Activated CD4-positive, alpha-beta T cell treated with anti-CD3 and anti-CD28 coated beads for 4 hours (primary cell): ENCODE data around the gene FOXF2.
"Not testable (repeated sequence)": the region's sequence is repeated elsewhere in the genome, so short reads cannot be mapped to it uniquely, and the experiment has no call there.

Experiments
- DNase-seq, 2 donors: peaks; one replicate each; pipeline ENCODE4 v3.0.0-alpha.2; 2020

FOXF2 gene

DNA sequence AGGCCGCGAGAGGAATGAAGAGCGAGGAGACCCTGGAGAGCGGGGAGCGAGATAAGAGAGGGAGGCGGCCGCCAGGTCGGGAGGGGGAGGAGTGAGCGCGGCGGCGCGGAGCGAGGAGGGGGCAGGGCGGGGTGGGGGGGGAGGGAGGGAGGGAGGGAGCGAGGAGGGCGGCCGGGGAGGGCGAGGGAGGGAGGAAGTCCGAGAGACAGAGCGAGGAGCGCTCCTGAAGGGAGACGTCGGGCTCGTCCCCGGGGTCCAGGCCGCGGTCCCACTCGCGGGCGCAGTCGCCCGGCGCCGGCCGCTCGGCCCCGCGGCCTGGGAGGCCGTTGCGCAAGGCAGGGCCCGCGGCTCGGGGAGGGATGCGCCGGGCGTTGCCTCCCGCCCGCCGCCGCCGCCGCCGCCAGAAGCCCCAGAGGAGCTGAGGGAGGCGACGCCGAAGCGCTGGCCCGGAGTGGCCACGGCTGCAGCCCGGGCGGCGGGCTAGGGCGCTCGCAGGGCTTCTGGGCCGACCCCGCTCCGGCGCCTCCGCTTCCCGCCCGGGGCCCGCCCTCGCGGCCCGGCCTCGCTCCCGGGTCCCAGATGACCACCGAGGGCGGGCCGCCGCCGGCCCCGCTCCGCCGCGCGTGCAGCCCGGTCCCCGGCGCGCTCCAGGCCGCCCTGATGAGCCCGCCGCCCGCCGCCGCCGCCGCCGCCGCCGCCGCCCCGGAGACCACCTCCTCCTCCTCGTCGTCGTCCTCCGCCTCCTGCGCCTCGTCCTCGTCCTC is at the start of gene FOXF2:
FOXF2 (plus strand) TSS at position 208 of the 764 bp plus-strand sequence; CDS start at position 580, 372 bp downstream.
- DNase-seq: no peak

DNA sequence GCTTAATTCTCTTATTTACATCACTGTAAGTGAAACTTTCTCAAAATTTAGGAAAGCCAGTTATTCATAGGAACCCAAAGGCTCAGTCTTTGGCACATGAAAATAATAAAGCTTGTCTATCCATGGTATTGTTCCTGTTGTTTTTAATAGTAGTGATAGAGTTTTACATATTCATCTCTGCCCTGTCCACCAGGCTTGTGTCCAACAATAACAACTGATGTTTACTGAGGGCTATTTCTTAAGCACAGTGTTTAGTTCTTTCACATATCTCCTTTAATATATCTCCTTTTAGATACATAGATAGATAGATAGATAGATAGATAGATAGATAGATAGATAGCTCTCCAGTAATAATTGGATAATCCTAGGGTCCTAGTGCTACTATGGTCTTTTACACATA is 43.3 kb upstream of the FOXF2 start:
- DNase-seq: no peak

GRCh38 chr6:1346558-1347091 is 42.8 kb upstream of the FOXF2 start:
- DNase-seq: no peak

DNA sequence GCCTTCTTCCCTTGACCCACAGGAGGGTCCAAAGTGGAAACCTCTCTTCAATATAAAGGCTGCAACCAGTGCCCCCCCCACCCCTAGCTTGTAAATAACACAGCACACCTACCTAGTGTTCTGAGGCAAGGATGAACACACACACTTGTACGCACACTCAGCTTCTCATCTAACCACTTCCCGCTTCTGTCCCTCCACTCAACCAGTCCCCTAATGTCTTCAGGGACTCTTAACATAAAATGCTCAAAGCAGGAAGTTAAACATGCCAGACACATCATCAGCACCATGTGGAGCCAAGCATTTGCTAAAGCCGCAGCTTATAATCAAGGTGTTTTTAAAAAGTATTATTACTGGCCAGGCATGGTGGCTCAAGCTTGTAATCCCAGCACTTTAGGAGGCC is 42.2 kb upstream of the FOXF2 start:
- DNase-seq: no peak

DNA sequence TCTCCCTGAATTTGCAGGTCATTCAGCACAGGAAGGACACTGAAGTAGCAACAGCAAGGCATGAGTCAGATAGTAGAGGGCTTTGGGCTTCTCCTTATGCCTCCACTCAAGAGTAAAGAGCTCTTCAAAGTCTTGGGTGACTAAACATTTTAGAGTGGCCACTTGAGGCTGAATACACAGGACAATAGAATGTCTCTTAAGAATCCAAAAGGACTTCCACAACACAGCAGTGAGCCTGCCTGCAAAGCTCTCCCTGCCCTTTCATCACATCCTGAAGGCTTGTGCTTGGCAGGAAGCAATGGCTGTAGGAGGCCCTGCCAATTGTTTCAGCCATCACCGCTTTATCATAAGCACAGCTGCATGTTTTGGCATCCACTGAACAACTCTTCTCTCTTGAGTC is 40.7 kb upstream of the FOXF2 start:
- DNase-seq: no peak

DNA sequence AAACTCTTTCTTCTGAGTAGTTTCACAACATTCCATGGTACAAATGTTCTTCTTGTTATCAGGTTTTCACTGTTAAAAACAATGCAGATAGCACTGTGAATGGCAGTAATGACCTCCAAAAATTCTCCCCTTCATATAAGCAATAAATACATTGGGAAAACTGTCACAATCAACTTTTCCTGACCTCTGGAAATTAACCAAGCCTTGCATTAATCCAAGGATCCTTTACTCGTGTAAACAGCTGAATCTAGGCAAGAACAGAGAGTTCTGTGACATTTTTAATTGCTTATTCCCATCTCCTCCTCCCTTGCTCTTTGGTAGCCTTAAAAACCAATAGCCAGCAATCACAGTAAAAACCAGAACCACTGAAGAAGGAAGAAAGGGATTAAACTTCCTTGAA is 39.7 kb upstream of the FOXF2 start:
- no peak for DNase-seq

DNA sequence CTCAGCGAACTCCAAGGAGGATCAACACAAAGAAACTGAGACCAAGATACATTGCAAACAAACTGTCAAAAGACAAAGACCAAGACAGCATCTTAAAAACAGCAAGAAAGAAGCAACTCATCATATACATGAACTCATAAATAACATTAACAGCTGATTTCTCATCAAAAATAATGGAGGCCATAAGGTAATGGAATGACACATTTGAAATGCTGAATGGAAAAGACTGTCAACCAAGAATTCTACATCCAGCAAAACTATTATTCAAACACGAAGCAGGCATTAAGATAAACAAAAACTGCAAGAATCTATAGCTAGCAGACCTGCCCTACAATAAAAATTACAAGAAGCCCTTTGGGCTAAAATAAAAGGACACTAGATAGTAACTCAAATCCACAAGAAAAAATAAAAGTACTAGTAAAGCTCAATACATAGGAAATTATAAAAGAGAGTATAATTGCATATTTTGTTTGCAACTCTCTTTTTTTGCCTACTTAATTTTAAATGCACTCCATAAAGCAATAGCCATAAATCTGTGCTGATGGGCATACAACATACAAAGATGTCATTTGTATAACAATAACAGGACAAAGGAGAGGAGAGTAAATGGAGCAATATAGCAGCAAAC is 37.9 kb upstream of the FOXF2 start:
- DNase-seq: no peak

- not testable (repeated sequence) for DNase-seq
Measured at GRCh38 chr6:1355068-1355467, 34.3 kb upstream of the FOXF2 start.

- DNase-seq: not testable (repeated sequence)
Measured at GRCh38 chr6:1361717-1362116, 27.7 kb upstream of the FOXF2 start.

DNA sequence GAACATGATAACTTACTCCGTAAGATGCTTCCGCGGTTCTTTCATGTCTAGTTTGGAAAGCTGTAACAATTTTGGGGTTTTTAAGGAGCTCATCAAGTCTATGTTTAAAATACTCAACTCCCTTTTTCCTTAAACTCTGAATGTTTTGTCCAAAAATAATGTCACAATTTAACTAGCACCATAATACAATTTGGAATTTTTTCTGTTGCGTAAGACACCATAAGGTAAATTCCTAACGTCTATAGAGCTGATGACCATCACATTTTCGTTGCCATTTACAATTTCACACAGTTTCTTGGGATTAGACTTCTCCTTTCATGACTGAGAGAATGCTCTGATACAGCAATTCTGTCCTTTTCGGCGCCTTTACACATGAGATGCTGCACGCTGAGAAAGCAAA is 26.7 kb upstream of the FOXF2 start:
- no peak for DNase-seq

DNA sequence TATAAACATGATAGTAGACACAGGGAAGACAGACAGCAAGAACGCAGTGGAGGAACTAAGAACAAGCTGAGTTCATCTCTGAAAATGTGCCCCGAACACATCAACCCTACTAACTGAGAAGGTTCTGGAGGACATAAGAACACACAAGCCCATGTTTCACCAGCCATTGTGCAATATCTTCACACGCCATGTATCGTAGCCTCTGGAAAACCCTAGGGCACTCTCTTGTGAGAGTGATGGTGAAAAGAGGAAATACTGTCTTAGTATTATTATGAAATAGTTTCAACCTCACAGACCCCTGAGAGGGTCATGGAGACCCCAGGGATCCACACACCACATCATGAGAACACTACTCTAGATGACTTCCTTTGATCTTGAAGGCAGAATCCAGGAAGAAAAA is 26.1 kb upstream of the FOXF2 start:
- no peak for DNase-seq

- DNase-seq: no peak
Measured at GRCh38 chr6:1363729-1364572, 25.4 kb upstream of the FOXF2 start.

DNA sequence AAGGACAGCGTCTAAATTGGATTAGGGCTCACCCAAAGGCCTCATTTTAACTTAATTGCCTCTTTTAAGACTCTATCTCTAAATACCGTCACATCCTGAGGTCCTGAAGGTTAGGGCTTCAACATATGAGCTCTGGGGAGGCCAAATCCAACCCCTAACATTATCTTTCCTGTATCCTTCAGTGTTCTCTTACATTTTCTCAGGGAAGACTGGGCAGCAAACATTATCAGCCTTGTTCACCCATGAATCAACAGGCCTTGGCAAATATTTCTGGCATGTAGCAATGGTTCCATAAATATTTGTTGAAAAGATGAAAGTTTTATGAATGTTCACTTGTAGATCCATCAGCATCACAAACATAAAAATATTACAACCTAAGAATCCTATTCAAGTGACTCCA is 24.6 kb upstream of the FOXF2 start:
- DNase-seq: no peak

- no peak for DNase-seq
Measured at GRCh38 chr6:1365686-1366085, 23.7 kb upstream of the FOXF2 start.

DNA sequence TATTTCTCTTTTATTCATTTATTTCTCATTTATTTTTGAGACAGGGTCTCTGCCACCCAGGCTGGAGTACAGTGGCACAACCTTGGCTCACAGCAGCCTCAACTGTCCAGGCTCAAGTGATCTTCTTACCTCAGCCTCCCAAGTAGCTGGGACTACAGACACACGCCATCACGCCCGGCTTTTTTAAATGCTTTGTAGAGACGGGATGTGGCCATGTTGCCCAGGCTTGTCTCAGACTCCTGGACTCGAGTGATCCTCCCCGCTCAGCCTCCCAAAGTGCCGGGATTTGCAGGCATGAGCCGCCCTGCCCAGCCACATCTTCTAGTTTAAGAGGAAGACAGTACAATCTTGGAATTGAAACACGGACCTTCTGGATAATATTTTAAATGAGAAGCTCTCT is 21.6 kb upstream of the FOXF2 start:
- no peak for DNase-seq

GRCh38 chr6:1368940-1369339 is 20.4 kb upstream of the FOXF2 start:
- no peak for DNase-seq

GRCh38 chr6:1369695-1370094 is 19.7 kb upstream of the FOXF2 start:
- not testable (repeated sequence) for DNase-seq

- no peak for DNase-seq
Measured at GRCh38 chr6:1371933-1372332, 17.4 kb upstream of the FOXF2 start.

- no peak for DNase-seq
Measured at GRCh38 chr6:1372690-1373089, 16.7 kb upstream of the FOXF2 start.

DNA sequence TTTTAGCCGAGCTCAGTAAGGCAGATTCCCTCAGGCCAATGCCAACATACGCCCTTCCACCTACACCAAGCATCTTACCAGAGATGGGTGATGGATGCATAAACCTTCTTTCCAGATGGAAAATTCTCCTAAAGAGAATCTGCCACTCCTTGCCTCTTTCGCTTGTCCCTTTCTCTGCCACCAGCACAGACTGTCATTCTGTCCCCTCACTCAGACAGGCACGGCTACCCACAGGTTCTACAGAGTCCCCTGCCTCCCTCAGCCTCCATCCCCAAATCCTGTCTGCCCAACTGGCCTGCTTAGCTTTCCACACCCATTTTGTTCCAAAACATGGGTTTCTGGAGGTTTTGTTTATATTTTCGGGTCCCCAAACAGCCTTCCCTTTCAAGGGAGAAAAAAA is 12.7 kb upstream of the FOXF2 start:
- DNase-seq: no peak

DNA sequence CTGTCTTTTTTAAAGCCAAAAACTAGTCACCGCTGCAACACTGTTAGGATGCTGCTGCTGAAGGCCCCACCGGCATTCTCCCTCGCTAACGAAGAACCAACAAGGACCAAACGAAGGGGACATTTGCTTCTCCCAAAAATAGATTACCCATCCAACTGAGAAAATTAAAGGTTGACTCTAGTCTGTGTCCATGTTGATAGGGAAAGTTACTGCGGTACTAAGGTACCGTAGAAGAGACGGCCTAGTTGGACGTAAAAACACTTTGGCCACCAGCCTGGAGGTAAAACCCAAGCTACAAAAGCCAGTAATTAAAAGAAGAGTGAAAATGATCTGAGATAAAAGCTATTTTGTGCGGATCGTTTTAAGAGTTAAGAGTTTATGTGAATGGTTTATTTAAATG is 11.8 kb upstream of the FOXF2 start:
- no peak for DNase-seq

DNA sequence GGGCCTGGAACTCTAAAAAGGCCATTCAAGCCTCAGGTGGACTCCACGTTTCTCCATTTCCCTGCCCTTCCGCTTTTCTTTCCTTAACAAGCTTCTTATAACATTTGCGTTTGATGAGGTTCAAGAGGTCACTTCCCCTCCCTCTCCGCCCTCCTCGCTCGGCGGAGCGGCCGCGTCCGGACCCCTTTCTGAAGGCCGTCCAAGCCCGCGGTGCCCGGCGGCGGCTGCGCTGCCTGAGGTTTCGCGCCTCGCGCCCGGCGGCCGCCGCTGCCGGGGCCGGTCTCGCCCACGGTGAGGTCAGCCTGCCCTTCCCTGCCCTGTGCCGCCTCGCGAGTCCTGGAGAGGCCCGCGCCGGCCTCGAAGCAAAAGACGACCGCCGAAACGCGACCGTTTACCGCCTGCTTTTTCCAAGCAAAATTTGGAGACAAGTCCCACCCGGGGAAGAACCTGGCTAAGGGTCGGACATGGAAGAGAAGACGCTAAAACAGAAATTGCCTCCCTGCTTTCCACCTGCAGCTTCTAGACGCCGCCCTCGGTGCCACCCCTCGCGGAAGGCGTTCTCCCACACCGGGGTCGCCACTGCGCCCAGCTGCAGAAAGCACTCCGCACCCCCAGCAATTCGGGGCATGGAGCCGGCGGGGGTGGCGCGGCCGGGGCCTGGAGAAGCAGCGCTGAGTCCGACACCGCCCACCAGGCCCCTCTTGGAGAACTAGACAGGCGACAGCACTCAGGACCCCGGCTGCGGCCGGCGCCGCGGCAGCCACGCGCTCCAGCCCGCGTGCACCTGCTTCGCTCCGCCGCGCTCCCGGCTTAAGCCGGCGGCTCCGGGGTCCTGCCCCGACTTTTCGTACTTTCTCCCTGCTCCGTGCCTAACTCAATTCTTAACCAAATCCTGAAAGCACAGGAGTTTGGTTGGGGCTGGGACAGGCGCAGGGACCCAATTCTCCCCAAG is 11.0 kb upstream of the FOXF2 start:
- DNase-seq: no peak
